Upper lobe of right lung (tissue), 1 donor: ENCODE data around the gene PUSL1. TPM values are rescaled to one million over a fixed set of nuclear protein-coding genes. Genes with fewer than 3 reads are reported as not detected.
A peak's percentile ranks its signal among the peaks of the same experiment; 100 is the strongest.

Experiments
- ATAC-seq: fragments of 200-7000 bp; cut with Tn5 transposase; one replicate; pipeline ENCODE4 v1.9.1; 2020; ENCODE audit warnings: mild to moderate bottlenecking, moderate library complexity
- DNase-seq: peaks from one replicate; pipeline ENCODE4 v3.0.0-alpha.2; 2020
- H3K27ac ChIP-seq: fragments of 200-600 bp; one replicate; pipeline ENCODE4 v1.8.0; 2022
- H3K27me3 ChIP-seq: fragments of 200-600 bp; one replicate; pipeline ENCODE4 v1.8.0; 2022; ENCODE audit warnings: mild to moderate bottlenecking
- H3K36me3 ChIP-seq: fragments of 200-600 bp; one replicate; pipeline ENCODE4 v1.8.0; 2022
- H3K4me1 ChIP-seq: fragments of 200-600 bp; one replicate; pipeline ENCODE4 v1.8.0; 2022
- H3K4me3 ChIP-seq: fragments of 200-600 bp; one replicate; pipeline ENCODE4 v1.8.0; 2022; ENCODE audit warnings: mild to moderate bottlenecking
- H3K9me3 ChIP-seq: fragments of 200-600 bp; one replicate; pipeline ENCODE4 v1.8.0; 2022
- CTCF ChIP-seq: fragments of 200-600 bp; IDR thresholded peaks from one replicate; pipeline ENCODE4 v1.8.0; 2022; ENCODE audit warnings: antibody characterized with exemption
- intact Hi-C: fragments of 100-400 bp; cut with DNase I; formaldehyde crosslinking; loops from one replicate; pipeline ENCODE4 v1.11.0; 2022
- total RNA-seq: library from RNA; stranded (reverse); fragmentation: NEBNext Ultra II Directional; extraction: Animal tissue kit (Norgen Biotek cat#: 25700); gene quantifications from one replicate; pipeline ENCODE4 v1.2.1, GENCODE V29; 2021
- donor health status: DM: no; HTN: yes; CAD: no; lungs with severe emphysema.

Gene PUSL1
- total RNA-seq, 1 donor from 2014 or later, result 14.2 TPM

GRCh38 chr1:1307261-1307922 is 1.0 kb upstream of the PUSL1 start:
- peak overlapping the region; percentile 74 for H3K27ac ChIP-seq
- H3K4me1 ChIP-seq, result peaks cover 41% of the 10 kb centered on the region
- peak; percentile 83 for DNase-seq
- H3K9me3 ChIP-seq, result no peaks in the 10 kb centered on the region
- no peak for TF ChIP-seq CTCF
- ATAC-seq, result peak; percentile 3
- peaks cover 19% of the 10 kb centered on the region for H3K36me3 ChIP-seq
- peak overlapping the region; percentile 92 for H3K4me3 ChIP-seq
- intact Hi-C loops, result no loop called here
- no peaks in the 10 kb centered on the region for H3K27me3 ChIP-seq

- intact Hi-C loops, result no loop called here
- ATAC-seq, result peak; percentile 1
- no peaks in the 10 kb centered on the region for H3K27me3 ChIP-seq
- no peak for TF ChIP-seq CTCF
- peak; percentile 77 for DNase-seq
- peak overlapping the region; percentile 91 for H3K27ac ChIP-seq
- peaks cover 33% of the 10 kb centered on the region for H3K36me3 ChIP-seq
- H3K4me3 ChIP-seq, result peak overlapping the region; percentile 92
- H3K4me1 ChIP-seq, result peaks cover 41% of the 10 kb centered on the region
- H3K9me3 ChIP-seq, result no peaks in the 10 kb centered on the region
Measured at GRCh38 chr1:1308756-1309250, 406 bp downstream of the PUSL1 start.

DNA sequence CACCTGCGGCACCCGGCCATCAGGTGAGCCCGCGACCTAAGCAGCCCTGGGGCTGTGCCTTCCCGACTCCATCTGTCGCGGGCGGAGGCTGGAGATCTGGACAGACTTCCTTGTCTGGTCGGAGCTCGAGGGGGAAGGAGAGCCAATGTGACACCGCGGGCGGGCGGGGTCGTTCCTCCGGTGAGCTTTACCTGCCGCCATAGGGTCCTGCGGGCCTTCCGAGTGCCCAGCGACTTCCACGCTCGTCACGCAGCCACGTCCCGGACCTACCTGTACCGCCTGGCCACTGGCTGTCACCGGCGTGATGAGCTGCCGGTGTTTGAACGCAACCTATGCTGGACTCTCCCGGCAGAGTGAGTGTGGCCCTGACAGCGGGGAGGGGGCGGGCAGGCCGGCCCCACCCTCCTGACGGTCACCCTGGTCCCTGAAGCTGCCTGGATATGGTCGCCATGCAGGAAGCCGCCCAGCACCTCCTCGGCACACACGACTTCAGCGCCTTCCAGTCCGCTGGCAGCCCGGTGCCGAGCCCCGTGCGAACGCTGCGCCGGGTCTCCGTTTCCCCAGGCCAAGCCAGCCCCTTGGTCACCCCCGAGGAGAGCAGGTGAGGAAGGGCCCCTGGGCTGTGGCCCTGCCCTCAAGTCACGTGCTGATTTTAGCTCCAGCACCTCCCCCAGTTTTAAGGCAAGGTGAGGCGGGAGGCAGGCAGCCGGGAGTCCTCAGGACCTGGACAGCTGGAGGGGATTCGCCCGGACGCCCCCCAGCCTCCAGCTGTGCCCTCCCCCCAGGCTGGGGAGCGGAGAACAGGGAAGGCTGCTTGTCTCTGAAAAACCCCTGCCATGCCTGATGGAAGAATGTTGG is 1.1 kb downstream of the PUSL1 start:
- intact Hi-C loops, result no loop called here
- Histone ChIP-seq H3K27ac (peak overlapping the region; percentile 91), H3K4me1 (peaks cover 39% of the 10 kb centered on the region), H3K9me3 (no peaks in the 10 kb centered on the region), H3K36me3 (peaks cover 40% of the 10 kb centered on the region), H3K4me3 (peak overlapping the region; percentile 92), H3K27me3 (no peaks in the 10 kb centered on the region)
- ATAC-seq (no peak), DNase-seq (no peak)
- TF ChIP-seq CTCF, result no peak

DNA sequence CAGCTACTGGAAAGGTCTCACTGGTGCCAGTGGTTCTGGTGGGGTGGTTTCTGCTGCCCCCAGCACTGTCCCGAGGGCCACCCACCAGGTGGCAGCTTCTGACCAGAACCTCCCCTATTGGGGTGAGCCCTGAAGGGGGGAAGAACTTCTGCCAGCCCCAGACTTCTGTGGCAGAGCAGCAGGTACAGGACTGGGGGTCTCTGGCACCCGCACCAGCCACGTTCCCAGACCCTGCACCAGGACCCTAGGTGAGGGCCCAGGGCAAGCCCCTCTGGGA is 1.6 kb downstream of the PUSL1 start:
- Histone ChIP-seq H3K9me3 (no peaks in the 10 kb centered on the region), H3K27me3 (no peaks in the 10 kb centered on the region), H3K4me3 (no peak overlapping the region), H3K36me3 (peaks cover 46% of the 10 kb centered on the region), H3K27ac (no peak overlapping the region), H3K4me1 (peaks cover 33% of the 10 kb centered on the region)
- no peak for TF ChIP-seq CTCF
- ATAC-seq (no peak), DNase-seq (no peak)
- intact Hi-C loops, result no loop called here

DNA sequence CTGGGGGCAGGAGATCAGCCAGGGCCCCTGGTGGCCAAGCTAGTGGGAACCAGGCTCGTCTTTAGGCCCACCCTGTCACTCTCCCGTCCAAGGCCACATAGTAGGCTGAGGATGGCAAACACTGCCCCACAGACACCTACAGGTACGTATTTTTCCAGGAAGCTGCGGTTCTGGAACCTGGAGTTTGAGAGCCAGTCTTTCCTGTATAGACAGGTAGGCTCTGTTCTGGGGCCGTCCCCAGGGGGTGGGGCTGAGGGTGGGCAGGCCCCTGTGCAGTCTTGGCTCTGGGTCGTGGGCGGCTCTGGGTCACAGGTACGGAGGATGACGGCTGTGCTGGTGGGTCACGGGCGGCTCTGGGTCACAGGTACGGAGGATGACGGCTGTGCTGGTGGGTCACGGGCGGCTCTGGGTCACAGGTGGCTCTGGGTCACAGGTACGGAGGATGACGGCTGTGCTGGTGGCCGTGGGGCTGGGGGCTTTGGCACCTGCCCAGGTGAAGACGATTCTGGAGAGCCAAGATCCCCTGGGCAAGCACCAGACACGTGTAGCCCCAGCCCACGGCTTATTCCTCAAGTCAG is 2.2 kb downstream of the PUSL1 start:
- Histone ChIP-seq H3K27ac (no peak overlapping the region), H3K9me3 (no peaks in the 10 kb centered on the region), H3K36me3 (peaks cover 48% of the 10 kb centered on the region), H3K27me3 (no peaks in the 10 kb centered on the region), H3K4me3 (no peak overlapping the region), H3K4me1 (peaks cover 28% of the 10 kb centered on the region)
- ATAC-seq (no peak), DNase-seq (no peak)
- TF ChIP-seq CTCF, result no peak
- intact Hi-C loops, result no loop called here
